GM19099 (cell line): ENCODE results near the gene LCN10.

ENCODE experiments used
- POLR2A ChIP-seq: IDR thresholded peaks from 3 replicates; pipeline ENCODE4 v1.6.1; 2011; ENCODE audit warnings: low read depth; ENCODE audit not compliant: insufficient read length; ENCODE audit errors: extremely low read depth

The LCN10 gene

DNA sequence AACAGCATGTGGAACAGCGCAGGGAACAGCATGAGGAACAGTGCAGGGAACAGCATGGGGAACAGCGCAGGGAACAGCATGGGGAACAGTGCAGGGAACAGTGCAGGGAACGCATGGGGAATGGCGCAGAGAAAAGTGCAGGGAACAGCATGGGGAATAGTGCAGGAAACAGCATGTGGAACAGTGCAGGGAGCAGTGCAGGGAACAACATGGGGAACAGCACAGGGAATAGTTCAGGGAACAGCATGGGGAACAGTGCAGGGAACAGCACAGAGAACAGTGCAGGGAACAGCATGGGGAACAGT lies 13.3 kb upstream of the LCN10 start:
- TF ChIP-seq POLR2A: no peak

DNA sequence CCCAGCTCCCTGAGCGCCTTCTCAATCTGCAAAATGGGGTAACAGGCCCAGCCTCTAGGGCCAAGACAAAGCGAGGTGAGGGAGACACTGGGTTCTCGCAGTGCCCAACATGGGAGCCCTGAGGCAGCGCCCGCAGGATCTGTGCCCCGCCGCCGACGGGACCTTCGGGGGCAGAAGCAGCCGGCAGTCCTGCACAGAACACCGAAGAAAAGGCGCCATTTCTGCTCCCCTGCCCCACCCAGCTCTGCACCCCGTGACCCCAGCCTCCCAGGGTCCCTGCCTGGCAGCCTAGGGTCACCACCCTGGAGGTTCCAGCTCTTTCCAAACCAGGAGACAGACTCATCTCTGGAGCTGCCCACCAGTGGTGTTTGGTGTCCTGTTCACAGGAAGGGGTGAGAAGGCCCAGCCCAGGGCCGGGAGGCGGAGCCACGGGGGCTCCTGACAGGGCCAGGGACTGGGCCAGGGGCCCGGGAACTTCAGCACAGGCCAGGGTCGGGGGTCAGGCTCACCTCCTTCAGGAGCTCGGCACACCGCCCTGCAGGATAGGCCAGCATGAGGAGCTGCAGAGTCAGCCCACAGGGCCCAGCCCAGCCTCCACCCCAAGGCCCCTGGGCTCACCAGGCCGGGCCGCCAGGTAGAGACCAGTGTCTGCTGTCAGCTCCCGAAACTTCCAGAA lies 12.0 kb upstream of the LCN10 start:
- no peak for TF ChIP-seq POLR2A

DNA sequence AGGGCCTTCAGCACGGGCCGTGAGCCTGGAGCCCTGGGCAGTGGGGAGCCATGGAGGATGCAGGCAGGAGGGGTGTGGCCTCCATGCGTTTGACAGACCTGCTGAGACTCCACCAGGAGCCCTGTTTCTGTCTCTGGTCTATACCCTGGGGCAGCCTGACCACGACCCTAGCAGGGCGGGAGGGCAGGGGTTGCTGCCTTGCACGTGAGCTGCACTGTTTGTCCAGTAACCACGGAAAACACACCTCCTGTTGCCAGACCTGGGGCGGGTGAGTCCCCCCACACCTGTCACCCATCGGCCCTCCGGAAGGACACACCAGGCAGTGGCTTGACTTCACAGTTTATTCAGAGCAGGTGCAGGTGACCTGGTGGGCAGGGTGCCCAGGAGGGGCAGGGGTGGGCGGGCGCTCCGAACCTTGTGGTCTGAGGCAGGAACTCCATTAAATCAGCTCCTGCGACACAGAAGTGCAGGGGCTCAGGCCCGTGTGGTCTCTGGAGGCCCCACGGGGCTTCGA lies 11.4 kb upstream of the LCN10 start:
- TF ChIP-seq POLR2A: no peak

DNA sequence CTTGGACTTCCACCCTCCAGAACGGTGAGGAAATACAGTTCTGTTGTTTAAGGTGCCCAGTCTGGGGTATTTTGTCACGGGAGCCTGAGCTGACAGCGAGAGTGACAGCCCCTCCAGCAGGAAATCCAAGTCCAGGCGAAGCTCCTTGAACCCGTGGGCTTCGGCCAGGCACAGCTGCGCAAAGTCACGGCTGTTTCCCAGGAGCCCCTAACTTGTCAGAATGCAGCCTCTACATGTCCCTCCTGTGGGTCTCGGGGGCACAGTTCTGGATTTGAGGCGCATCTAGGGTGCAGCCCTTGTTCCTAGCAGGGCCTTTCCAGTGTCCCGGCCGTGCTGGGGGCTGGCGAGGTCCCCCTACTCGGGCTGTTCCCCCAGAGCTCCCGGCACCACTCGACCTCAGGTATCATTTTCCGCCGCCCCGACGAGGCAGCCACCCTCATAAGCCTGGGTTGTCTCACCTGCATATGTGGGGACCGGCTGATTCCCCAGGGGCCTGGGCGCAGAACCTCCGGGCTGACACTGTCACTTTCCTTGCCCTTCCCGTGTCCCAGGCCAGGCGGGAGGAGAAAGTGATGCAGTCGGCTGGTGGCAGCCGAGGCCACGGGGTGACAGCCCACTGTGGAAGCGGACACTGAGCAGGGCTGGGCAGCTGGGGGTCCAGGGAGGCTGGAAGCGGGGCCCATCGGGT lies 10.8 kb upstream of the LCN10 start:
- TF ChIP-seq POLR2A: no peak

DNA sequence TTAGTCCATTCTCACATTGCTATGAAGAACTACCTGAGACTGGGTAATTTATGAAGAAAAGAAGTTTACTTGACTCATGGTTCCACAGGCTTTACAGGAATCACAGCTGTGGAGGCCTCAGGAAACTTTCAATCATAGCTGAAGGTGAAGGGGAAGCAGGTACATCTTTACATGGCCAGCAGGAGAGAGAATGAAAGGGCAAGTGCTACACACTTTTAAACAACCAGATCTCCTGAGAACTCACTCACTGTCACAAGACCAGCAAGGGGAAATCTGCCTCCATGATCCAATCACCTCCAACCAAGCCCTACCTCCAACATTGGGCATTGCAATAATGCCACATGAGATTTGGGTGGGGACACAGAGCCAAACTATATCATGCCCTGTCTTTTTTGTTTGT lies 9.1 kb upstream of the LCN10 start:
- TF ChIP-seq POLR2A: no peak

DNA sequence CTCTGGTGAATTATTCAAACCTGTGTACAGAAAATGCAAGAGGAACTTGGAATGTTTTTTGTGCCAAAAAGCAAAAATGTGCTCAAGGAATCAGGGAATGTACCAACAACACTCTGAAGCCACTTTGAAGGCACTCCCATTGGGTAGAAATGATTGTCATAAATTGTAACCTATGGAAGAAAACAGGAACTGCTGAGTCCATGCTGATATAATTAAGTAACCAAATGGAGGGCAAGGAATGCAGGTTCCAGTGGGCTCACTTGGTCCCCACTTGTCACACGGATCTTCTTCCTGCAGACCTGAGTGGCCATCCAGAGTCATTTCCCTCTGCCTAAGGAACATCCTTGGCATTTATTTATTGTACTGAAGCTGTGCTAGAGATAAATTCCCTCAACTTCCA lies 8.5 kb upstream of the LCN10 start:
- no peak for TF ChIP-seq POLR2A

DNA sequence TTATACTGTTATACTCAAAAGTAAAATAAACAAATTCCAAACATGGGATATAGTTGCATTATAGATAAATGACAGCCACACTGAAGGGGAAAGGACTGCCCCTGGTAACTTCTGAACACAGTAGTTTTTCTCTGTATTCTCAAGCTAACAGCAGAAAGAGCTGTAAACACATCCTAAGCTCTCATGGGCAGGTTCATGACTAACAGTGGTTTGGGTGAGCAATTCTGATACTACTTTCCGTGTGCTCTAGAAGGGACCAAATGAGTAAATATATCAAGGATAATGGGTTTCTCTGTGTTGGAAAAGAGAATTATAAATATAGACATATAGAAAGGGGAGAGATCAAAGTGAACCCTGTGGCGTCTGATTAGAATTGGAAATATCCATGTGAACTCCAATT lies 7.8 kb upstream of the LCN10 start:
- TF ChIP-seq POLR2A: no peak

DNA sequence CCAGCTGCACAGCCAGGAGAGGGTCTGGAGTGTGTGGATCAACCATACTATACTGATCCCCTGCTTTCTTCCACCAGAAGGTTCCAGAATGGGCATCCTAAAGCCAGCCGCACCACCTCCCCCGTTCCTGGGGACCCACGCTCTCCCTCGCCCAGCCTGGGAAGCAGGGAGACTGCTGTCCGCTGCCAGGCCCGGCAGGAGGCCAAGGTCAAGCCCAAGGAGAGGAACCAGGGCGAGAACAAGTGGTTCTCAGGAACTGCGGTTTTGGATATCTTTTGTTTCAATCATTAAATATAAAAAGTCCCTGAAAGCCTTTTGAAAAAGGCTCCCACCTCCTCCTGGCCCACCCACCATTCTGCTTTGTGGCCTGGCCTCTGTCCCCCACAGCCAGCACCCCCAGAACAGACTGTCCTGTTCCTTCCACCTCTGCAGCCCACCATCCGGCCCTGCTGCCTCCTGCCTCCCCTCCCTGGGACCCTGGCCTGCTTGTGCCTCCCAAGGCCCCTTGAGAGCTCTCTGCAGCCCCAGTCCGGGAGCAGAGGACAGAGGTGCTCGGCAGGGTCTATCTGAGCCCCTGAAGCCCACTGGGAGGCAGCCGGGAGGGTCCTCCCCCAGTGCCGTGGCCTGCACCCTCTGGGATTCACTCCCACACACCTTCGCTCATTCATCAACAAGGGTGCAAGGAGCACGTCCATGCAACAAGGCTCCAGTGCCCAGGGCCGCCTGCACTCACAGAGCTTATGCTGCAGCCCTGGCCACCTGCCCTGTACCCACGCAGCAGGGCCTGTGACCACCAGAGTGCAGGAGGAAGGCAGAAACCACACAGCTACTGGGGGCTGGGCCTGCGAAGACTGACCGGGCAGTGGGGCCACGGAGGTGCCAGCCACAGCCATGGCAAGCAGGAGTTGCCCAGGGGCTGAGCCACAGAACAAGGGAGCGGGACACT lies 6.2 kb upstream of the LCN10 start:
- no peak for TF ChIP-seq POLR2A

DNA sequence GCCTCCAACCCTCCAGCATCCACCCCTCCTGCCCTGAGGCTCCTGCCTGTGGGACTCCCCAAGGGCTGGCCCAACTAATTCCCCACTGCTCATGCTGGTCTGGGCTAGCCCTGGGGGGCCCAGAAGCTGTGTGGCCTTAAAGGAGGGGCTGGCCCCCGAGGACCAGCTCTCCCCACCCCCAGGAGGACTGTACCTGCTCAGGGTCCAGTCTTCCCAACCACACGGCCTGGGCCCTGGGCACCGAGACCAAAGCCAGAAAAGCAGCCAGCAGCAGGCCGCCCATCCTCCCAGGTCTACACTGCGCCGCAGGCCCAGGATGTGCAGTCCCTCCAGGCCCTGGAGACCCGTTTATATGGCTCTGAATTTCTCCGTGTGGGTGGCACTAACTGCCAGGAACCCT lies 5.5 kb upstream of the LCN10 start, which contains the start of gene LCN6:
LCN6 (minus strand) TSS at position 325 of the 400 bp plus-strand sequence; CDS start at position 283, 42 bp downstream.
- TF ChIP-seq POLR2A: no peak

DNA sequence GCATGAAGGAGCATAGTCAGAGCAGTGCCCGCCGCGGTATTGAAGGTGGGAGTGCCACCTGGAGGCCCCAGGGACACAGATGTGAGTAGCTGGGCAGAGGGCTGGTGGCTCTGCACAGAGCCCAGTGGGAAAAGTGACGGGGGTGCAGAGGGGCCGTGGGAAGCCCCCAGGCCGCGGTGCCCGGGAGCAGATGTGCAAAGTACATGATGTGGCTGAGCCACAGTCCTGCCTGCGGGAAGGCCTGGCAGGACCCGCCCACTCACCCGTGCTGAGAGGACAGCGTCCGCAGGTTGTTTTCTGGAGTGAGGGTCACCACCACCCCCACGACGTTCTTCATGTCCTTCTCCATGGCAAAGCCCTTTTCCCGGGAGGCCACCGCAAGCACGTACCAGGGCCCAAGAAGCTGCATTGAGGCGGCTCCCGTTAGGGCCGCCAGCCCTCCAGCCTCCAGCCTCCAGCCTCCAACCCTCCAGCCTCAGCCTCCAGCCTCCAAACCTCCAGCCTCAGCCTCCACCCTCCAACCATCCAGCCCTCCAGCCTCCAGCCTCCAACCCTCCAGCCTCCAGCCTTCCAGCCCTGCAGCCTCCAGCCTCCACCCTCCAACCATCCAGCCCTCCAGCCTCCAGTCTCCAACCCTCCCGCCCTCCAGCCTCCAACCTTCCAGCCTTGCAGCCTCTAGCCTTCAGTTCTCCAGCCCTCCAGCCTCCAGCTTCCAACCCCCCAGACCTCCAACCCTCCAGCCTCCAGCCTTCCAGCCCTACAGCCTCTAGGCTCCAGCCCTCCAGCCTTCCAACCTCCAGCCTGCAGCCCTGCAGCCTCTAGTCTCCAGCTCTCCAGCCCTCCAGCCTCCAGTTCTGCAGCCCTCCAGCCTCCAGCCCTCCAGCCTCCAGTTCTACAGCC lies 4.7 kb upstream of the LCN10 start:
- no peak for TF ChIP-seq POLR2A

DNA sequence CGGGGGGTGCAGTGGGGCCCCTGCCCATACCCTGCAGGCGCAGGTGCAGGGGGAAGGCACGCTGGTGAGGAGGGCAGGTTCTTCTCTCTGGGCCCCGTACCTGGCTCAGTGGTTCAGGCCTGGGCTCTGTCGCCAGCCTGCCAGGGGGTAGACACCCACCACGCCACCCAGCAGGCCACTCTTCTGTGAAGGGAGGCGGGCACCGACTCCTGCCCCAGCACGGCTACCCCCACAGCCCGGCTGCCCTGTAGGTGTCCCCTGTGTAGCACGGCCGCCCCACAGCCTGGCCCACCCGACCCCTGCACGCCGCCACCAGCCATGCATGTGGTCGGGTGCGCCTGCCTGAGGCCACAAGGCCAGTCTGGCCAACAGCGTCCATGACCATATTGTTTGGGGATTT lies 3.9 kb upstream of the LCN10 start:
- no peak for TF ChIP-seq POLR2A

DNA sequence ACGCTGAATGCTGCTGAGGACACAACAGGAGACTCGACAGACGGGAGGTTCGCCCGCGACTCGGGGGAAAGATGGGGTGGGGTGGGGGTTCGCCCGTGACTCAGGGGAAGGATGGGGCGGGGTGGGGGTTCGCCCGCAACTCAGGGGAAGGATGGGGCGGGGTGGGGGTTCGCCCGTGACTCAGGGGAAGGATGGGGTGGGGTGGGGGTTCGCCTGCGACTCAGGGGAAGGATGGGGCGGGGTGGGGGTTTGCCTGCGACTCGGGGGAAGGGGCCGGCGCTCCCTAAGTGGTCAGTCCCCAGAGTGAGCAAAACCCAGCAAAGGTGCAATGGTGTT lies 3.4 kb upstream of the LCN10 start:
- TF ChIP-seq POLR2A: no peak

DNA sequence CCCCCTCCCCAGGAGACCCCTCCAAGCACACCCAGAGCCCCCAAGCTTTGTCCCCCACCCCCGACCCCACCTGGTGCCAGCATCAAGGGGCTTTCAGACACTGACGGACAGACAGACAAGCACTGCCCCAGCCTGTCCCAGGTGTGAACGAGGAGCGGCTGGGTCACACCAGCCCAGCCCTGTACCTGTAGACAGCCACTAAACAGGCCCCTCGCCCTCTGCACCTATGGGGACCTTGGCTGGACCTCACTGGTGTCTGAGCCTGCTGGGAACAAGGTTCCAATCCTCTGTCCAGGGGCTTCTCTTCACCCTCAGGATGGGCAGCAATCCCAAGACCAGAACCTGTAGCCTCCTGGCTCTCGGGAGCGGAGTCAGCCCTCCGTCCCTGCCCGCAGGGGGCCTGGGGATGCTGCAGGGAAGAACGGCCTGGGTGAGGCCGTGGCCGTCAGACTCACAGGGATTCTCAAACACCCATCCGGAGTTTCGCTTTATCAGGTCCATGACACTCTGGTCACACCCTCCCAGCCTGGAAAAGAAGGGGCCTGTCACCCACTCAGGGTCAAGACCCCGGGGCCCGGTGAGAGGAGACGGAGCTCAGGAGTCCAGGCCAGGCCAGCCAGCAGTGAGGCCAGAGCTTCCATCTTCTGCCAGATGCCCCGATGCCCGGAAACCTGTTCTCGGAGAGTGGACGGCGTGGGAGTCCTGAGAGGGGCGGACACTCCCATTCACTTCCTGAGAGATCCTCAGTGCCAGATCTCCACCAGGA lies 2.8 kb upstream of the LCN10 start:
- no peak for TF ChIP-seq POLR2A

DNA sequence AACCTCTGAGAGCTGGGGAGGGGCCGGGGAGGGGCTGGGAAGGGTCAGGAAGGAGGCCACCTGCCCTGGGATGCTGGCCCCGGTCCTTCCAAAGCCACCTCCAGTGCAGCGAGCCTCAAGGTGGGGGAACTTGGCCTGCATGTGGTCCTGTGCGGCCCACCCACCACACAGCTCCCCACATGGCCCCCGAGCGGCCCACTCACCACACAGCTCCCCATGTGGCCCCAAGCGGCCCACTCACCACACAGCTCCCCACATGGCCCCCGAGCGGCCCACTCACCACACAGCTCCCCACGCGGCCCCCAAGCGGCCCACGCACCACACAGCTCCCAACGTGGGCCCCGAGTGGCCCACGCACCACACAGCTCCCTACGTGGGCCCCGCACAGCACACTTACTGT lies 2.0 kb upstream of the LCN10 start:
- TF ChIP-seq POLR2A: no peak

DNA sequence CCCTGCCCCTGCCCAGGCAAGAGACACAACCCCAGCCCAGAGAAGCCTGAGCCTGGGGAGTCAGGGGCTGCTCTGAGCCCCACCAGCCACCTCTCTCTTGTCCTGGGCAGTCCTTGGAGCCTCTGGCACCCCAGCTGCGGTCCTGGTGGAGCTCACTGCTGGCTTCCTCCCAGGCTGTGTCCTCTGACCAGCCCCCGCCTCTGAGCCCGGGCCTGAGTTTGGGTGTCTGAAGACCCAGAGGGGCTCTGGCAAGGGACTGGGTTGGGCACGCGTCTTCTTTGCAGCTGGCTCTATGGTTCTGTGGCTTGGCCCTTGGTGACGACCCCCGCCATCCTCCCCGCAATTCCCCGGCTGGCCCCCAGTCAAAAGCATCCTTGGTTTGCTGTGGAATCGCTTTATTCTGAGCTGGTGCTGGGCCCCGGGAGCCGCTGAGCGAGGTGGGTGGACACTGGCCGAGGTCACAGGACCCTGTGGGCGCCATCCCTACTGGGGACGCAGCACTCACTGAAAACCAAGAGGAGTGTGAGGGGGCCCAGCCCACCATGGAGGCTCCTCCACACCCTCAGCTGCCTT lies 985 bp upstream of the LCN10 start:
- no peak for TF ChIP-seq POLR2A
